Left lung (tissue), 10 donors: ENCODE data around the gene PAAF1. TPM values are rescaled to one million over a fixed set of nuclear protein-coding genes. Genes with fewer than 3 reads are reported as not detected.

Source experiments
- ATAC-seq: fragments of 200-7000 bp; cut with Tn5 transposase; one replicate; pipeline ENCODE4 v1.9.1; 2020; ENCODE audit warnings: moderate library complexity
- DNase-seq, 4 donors: peaks; one replicate each; pipeline ENCODE4 v3.0.0-alpha.2; 2013 to 2020
- H3K27ac ChIP-seq, 2 donors: fragments of 200-600 bp; sonication (generic) in 1 of 2; one replicate each; pipeline versions ENCODE4 v1.5.0 to v1.8.0; 2020 to 2021
- H3K27me3 ChIP-seq, 2 donors: fragments of 200-600 bp; sonication (generic) in 1 of 2; one replicate each; pipeline versions ENCODE4 v1.5.0 to v1.8.0; 2020 to 2021
- H3K36me3 ChIP-seq, 2 donors: fragments of 200-600 bp; sonication (generic) in 1 of 2; one replicate each; pipeline versions ENCODE4 v1.5.0 to v1.8.0; 2020 to 2021
- H3K4me1 ChIP-seq, 2 donors: fragments of 200-600 bp; one replicate each; pipeline ENCODE4 v1.8.0; 2021
- H3K4me3 ChIP-seq, 2 donors: fragments of 200-600 bp; sonication (generic) in 1 of 2; one replicate each; pipeline versions ENCODE4 v1.5.0 to v1.8.0; 2020 to 2021; ENCODE audit warnings: mild to moderate bottlenecking in 1 of 2
- H3K9me3 ChIP-seq, 2 donors: fragments of 200-600 bp; sonication (generic) in 1 of 2; one replicate each; pipeline versions ENCODE4 v1.5.0 to v1.8.0; 2020 to 2021
- CTCF ChIP-seq, 2 donors: fragments of 200-600 bp; sonication (generic) in 1 of 2; IDR thresholded peaks; one replicate each; pipeline versions ENCODE4 v1.5.0 to v1.8.0; 2021; ENCODE audit warnings: antibody characterized with exemption in 2 of 2
- intact Hi-C, 2 donors: fragments of 100-400 bp; cut with DNase I; formaldehyde crosslinking; loops; one replicate each; pipeline versions ENCODE4 v1.11.2 to v1.14.2; 2022
- polyA plus RNA-seq, 6 donors: library from polyadenylated mRNA; unstranded; fragments of 120-200 nt; gene quantifications; one replicate each; pipeline ENCODE4 v1.2.1, GENCODE V29; 2013; ENCODE audit not compliant: insufficient read length in 6 of 6
- total RNA-seq, 2 donors: library from RNA; stranded (reverse); fragmentation: NEBNext Ultra II Directional; extraction: Animal tissue kit (Norgen Biotek cat#: 25700); gene quantifications; one replicate each; pipeline ENCODE4 v1.2.1, GENCODE V29; 2021
- donor health status: DM: no; HTN: yes; CAD: no.
- donor health status: DM: no; HTN: no; CAD: no.

PAAF1 gene
- total and polyA plus RNA-seq, 8 donors, result 13.0 to 47.3 (median 34.3) TPM

DNA sequence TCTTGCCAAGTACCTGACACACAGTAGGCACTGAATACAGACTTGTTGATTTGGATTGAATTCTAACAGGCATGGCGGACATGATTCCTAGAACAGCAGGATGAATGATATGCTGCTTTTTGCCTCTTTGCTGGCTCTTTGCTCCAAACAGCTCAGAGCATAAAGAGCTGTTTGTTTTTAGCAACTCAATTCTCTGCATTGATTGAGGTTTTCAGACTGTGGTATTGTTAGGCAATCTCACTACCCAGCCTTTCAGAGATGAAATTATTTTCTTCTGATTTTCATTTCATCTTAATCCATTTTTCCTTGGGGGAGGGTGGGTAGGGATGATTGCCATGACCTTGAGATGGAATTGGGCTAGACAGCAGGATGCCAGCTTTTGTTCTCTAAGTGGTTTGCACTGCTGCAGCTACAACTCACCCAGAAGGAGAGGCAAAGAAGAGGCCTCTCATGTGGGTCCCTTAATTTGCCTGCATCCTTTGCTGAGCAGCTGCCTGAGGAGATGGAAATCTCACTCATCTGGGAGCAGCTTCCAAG is 20.7 kb upstream of the PAAF1 start:
- ATAC-seq (no peak), DNase-seq (no peak)
- Histone ChIP-seq H3K36me3 (peaks cover 0 to 18% of the 10 kb centered on the region in 2 donors), H3K9me3 (no peaks in the 10 kb centered on the region), H3K4me1 (no peaks in the 10 kb centered on the region), H3K27me3 (no peaks in the 10 kb centered on the region), H3K27ac (no peak overlapping the region), H3K4me3 (no peak overlapping the region)
- no peak for TF ChIP-seq CTCF (IDR thresholded peaks at IDR 0.05)
- intact Hi-C loops, result no loop called here

GRCh38 chr11:73859671-73860070 is 17.1 kb upstream of the PAAF1 start:
- Histone ChIP-seq H3K27me3 (no peaks in the 10 kb centered on the region), H3K27ac (no peak overlapping the region), H3K4me1 (no peaks in the 10 kb centered on the region), H3K36me3 (peaks cover 0 to 32% of the 10 kb centered on the region in 2 donors), H3K9me3 (no peaks in the 10 kb centered on the region), H3K4me3 (no peak overlapping the region)
- ATAC-seq (no peak), DNase-seq (no peak)
- intact Hi-C loops, result no loop called here
- no peak for TF ChIP-seq CTCF (IDR thresholded peaks at IDR 0.05)

DNA sequence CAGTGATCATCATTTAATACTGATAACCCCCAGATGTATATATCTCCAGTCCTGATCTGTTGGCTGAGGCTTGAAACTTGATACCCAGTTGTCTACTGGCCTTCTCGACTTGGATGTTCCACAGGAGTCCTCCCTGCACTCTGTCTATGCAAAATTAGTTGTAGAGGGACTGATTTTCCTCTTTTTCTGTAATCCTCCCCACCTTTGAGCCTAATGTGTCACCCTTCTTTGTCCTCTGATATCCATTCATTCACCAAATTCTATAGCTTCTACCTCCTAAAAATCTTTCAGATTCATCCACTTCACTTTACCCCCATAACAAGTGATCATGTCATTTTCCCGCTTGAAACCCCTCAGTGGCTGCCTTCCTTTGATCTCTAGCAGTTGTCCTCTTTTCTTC is 16.6 kb upstream of the PAAF1 start:
- no peaks in the 10 kb centered on the region for H3K9me3 ChIP-seq
- peaks cover 0 to 37% of the 10 kb centered on the region in 2 donors for H3K36me3 ChIP-seq
- no peaks in the 10 kb centered on the region for H3K4me1 ChIP-seq
- no peak for TF ChIP-seq CTCF (IDR thresholded peaks at IDR 0.05)
- no peak overlapping the region for H3K27ac ChIP-seq
- intact Hi-C loops, result no loop called here
- DNase-seq (no peak), ATAC-seq (no peak)
- H3K4me3 ChIP-seq, result no peak overlapping the region
- H3K27me3 ChIP-seq, result no peaks in the 10 kb centered on the region

DNA sequence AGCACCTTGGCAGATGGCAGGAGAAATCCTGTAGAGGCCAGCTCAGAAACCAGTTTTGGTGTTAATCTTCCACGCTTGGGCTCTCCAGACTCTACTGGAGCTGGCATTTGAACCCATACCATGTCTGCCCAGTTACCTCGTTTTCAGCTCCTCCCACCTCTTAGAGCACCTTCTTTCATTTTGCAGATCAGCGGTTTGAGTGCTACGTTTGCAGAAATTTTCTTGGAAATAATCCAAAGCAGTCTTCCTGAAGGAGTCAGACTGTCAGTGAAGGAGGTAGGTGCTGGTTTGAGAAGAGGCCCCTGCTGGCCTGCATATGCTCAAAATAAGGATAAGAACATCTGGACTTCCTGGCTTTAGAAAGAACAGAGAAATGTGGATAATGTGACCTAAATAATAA is 13.8 kb upstream of the PAAF1 start:
- H3K4me3 ChIP-seq, result no peak overlapping the region

DNA sequence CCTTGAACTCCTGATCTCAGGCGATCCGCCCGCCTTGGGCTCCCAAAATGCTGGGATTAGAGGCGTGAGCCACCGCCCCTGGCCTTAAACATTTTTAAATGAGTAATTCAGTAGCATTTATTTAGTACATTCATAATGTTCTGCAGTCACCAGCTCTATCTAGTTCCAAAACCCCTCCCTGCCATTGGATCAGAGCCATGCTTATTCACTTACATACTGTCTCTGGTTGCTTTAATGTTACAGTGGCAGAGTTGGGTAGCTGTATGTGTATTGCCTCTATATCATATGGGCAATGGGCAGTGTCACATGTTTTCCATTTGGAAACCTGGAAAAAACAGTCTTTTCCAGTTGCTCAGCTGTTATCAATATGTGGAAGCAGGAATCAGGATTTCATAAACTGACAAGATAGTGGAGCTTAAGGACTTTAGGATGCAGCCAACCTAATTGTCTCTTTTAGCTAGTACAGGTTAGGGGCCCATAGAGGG is 10.7 kb upstream of the PAAF1 start:
- Histone ChIP-seq H3K4me1 (no peaks in the 10 kb centered on the region), H3K9me3 (no peaks in the 10 kb centered on the region), H3K36me3 (peaks cover 0 to 37% of the 10 kb centered on the region in 2 donors), H3K4me3 (no peak overlapping the region), H3K27me3 (no peaks in the 10 kb centered on the region), H3K27ac (peak overlapping the region in 1 of 2 donors; percentile 5)
- ATAC-seq, result peak; percentile 22
- no peak for TF ChIP-seq CTCF (IDR thresholded peaks at IDR 0.05)
- intact Hi-C loops, result no loop called here
- DNase-seq, result no peak

More for the DNA sequence above, 13.8 kb upstream of the PAAF1 start:
- H3K4me1 ChIP-seq, result no peaks in the 10 kb centered on the region
- no peak overlapping the region for H3K27ac ChIP-seq
- peaks cover 0 to 39% of the 10 kb centered on the region in 2 donors for H3K36me3 ChIP-seq
- intact Hi-C loops, result no loop called here
- no peak for TF ChIP-seq CTCF (IDR thresholded peaks at IDR 0.05)
- ATAC-seq, result no peak
- no peaks in the 10 kb centered on the region for H3K27me3 ChIP-seq
- DNase-seq, result no peak
- no peaks in the 10 kb centered on the region for H3K9me3 ChIP-seq
